Endothelial cell of umbilical vein (primary cell): ENCODE data around the gene STARD9. TPM values are rescaled to one million over a fixed set of nuclear protein-coding genes. Genes with fewer than 3 reads are reported as not detected.
A peak's percentile ranks its signal among the peaks of the same experiment; 100 is the strongest.

ENCODE experiments used
- BruUV-seq: library from RNA; stranded (reverse); fragments of 400-500 nt; replicated peaks from 2 replicates; lab custom pipeline; 2021; lab: Mats Ljungman, UMichigan
- CTCF ChIA-PET: fragments of 300-600, 350-600 bp; sonication (Branson Sonifier 250); formaldehyde crosslinking; loops from one replicate; lab custom pipeline; 2021; ENCODE audit warnings: antibody characterized with exemption, inconsistent platforms; lab: Charles Lee
- POLR2A ChIA-PET: fragments of 300-600, 350-600 bp; sonication (Branson Sonifier 250); formaldehyde crosslinking; loops from one replicate; lab custom pipeline; 2021; ENCODE audit warnings: antibody characterized with exemption, inconsistent platforms; lab: Charles Lee
- DNase-seq: peaks from one replicate; pipeline ENCODE4 v3.0.0-alpha.2; 2011; ENCODE audit warnings: low read depth, low spot score
- FAIRE-seq: peaks from 2 replicates; lab custom pipeline; 2011; peaks lifted over from hg19 to GRCh38; lab: Jason Lieb, UNC
- H2AFZ ChIP-seq: 2 replicates; pipeline ENCODE4 v1.6.0; 2012; ENCODE audit warnings: low read depth, low read length, control low read depth, inconsistent platforms
- H3K27ac ChIP-seq: 2 replicates; pipeline ENCODE4 v1.5.1; 2011; ENCODE audit warnings: low read depth, mild to moderate bottlenecking, control low read depth, low read length, moderate library complexity; ENCODE audit not compliant: insufficient read depth
- H3K27me3 ChIP-seq, 2 experiments: 2 replicates each; pipeline versions ENCODE4 v1.6.0 to v1.6.1; 2011; ENCODE audit warnings: low read length in 2 of 2, mixed read lengths in 1 of 2; ENCODE audit not compliant: control insufficient read depth in 2 of 2, insufficient read depth in 2 of 2
- H3K36me3 ChIP-seq, 2 experiments: 2 replicates in 1 of 2; 3 replicates in 1 of 2; pipeline ENCODE4 v1.5.1; 2011; ENCODE audit warnings: low read length in 2 of 2, mild to moderate bottlenecking in 1 of 2, moderate library complexity in 1 of 2; ENCODE audit not compliant: control insufficient read depth in 2 of 2, insufficient read depth in 2 of 2; ENCODE audit errors: extremely low read depth in 1 of 2
- H3K4me1 ChIP-seq: 3 replicates; pipeline ENCODE4 v1.5.1; 2011; ENCODE audit warnings: mild to moderate bottlenecking, low read length; ENCODE audit not compliant: control insufficient read depth, insufficient read depth; ENCODE audit errors: extremely low read depth
- H3K4me2 ChIP-seq: 2 replicates; pipeline ENCODE4 v1.6.1; 2011; ENCODE audit warnings: low read length, control low read depth, mixed read lengths; ENCODE audit not compliant: insufficient read depth
- H3K4me3 ChIP-seq, 3 experiments: fragments of 200-600 bp in 1 of 3; sonication (generic), shearing (Covaris generic) in 1 of 3; replicated peaks in 1 of 3; 2 replicates each; pipeline ENCODE4 v1.5.1; 2011 to 2016; ENCODE audit warnings: control low read depth in 3 of 3, low read length in 3 of 3, mild to moderate bottlenecking in 2 of 3, inconsistent platforms in 1 of 3, low read depth in 1 of 3, moderate library complexity in 1 of 3; ENCODE audit not compliant: insufficient read depth in 1 of 3
- H3K79me2 ChIP-seq: 2 replicates; pipeline ENCODE4 v1.6.0; 2012; ENCODE audit warnings: low read length, inconsistent platforms; ENCODE audit not compliant: control insufficient read depth, insufficient read depth
- H3K9ac ChIP-seq: replicated peaks from 2 replicates; pipeline ENCODE3; 2011; ENCODE audit warnings: low read length, control low read depth; ENCODE audit not compliant: insufficient read depth; ENCODE audit errors: extremely low read depth
- H3K9me1 ChIP-seq: replicated peaks from 3 replicates; pipeline ENCODE4 v1.6.0; 2011; ENCODE audit warnings: mild to moderate bottlenecking, low read length; ENCODE audit not compliant: control insufficient read depth, insufficient read depth; ENCODE audit errors: extremely low read depth
- H3K9me3 ChIP-seq: replicated peaks from 2 replicates; pipeline ENCODE4 v1.5.1; 2012; ENCODE audit warnings: low read length, inconsistent platforms; ENCODE audit not compliant: control insufficient read depth, insufficient read depth
- H4K20me1 ChIP-seq: replicated peaks from 2 replicates; pipeline ENCODE3; 2011; ENCODE audit warnings: mild to moderate bottlenecking, low read length; ENCODE audit not compliant: control insufficient read depth, insufficient read depth; ENCODE audit errors: extremely low read depth
- CTCF ChIP-seq, 2 donors: IDR thresholded peaks; 1 replicate in 1 of 2; 2 replicates in 1 of 2; pipeline ENCODE4 v1.5.1; 2011; ENCODE audit warnings: low read length in 2 of 2, mild to moderate bottlenecking in 2 of 2, moderate library complexity in 2 of 2, control low read depth in 1 of 2, inconsistent platforms in 1 of 2, low read depth in 1 of 2; ENCODE audit not compliant: insufficient read depth in 1 of 2; ENCODE audit errors: extremely low read depth in 1 of 2
- EZH2 ChIP-seq: IDR thresholded peaks from 2 replicates; pipeline ENCODE4 v1.6.1; 2012; ENCODE audit warnings: borderline replicate concordance, low read depth, mild to moderate bottlenecking, moderate library complexity, low read length, inconsistent platforms; ENCODE audit not compliant: severe bottlenecking
- FOS ChIP-seq: IDR thresholded peaks from 2 replicates; pipeline ENCODE4 v1.6.1; 2011; ENCODE audit warnings: mild to moderate bottlenecking, low read length, moderate library complexity, borderline replicate concordance; ENCODE audit not compliant: insufficient read depth
- GATA2 ChIP-seq: IDR thresholded peaks from 2 replicates; pipeline ENCODE4 v1.7.0; 2011; ENCODE audit warnings: low read depth, mild to moderate bottlenecking, moderate library complexity, mixed read lengths, low read length; ENCODE audit not compliant: insufficient read length, insufficient read depth
- JUN ChIP-seq: IDR thresholded peaks from 2 replicates; pipeline ENCODE4 v1.6.1; 2011; ENCODE audit warnings: borderline replicate concordance, low read depth; ENCODE audit not compliant: insufficient read length, insufficient read depth
- MAX ChIP-seq: IDR thresholded peaks from 2 replicates; pipeline ENCODE4 v1.6.1; 2011; ENCODE audit not compliant: insufficient read depth, insufficient read length
- MYC ChIP-seq: IDR thresholded peaks from one replicate; pipeline ENCODE4 v1.6.1; 2011; ENCODE audit warnings: mild to moderate bottlenecking, low read depth, low read length
- POLR2A ChIP-seq: IDR thresholded peaks from 2 replicates; pipeline ENCODE4 v1.6.1; 2012; ENCODE audit warnings: low read depth, mild to moderate bottlenecking, control low read depth, low read length
- POLR2AphosphoS5 ChIP-seq: IDR thresholded peaks from 2 replicates; pipeline ENCODE4 v1.6.1; 2012; ENCODE audit warnings: low read depth, mild to moderate bottlenecking, control low read depth, low read length, moderate library complexity; ENCODE audit not compliant: insufficient read depth
- dilution Hi-C: fragments of 300-500 bp; cut with MboI; formaldehyde crosslinking; loops from one replicate; pipeline ENCODE4 v1.15.0; 2019; ENCODE audit warnings: low sequenced_read_pairs; ENCODE audit not compliant: extremely low pct_ligation_motif_present
- intact Hi-C: fragments of 100-400 bp; cut with micrococcal nuclease; formaldehyde crosslinking; loops from one replicate; pipeline ENCODE4 v1.10.0; 2022
- polyA plus RNA-seq, 4 experiments: library from polyadenylated mRNA; depleted of rRNA in 3 of 4; stranded (reverse) in 3 of 4; unstranded in 1 of 4; fragments of >200 nt; gene quantifications; 2 replicates each; pipeline versions ENCODE4 v1.2.1 to v1.2.3, GENCODE V29; 2011 to 2012; ENCODE audit warnings: missing spikeins in 1 of 4
- total RNA-seq: library from RNA; stranded (reverse); gene quantifications from 2 replicates; pipeline ENCODE4 v1.2.3, GENCODE V29; 2021

The STARD9 gene
- total and polyA plus RNA-seq, 2 donors (not counting 3 experiments of a cell fraction or from before 2014, with no cell fraction given), result 4.6 to 17.5 TPM

- FAIRE-seq (peak; percentile 33), DNase-seq (no peak)
- Histone ChIP-seq H3K36me3 (peaks cover 0 to 17% of the 10 kb centered on the region in 2 experiments), H3K4me1 (no peaks in the 10 kb centered on the region), H3K27ac (no peak overlapping the region), H3K4me3 (no peak overlapping the region), H2AFZ (no peak overlapping the region), H3K9me1 (no peaks in the 10 kb centered on the region), H4K20me1 (no peaks in the 10 kb centered on the region), H3K4me2 (no peak overlapping the region), H3K9ac (no peak overlapping the region), H3K79me2 (no peaks in the 10 kb centered on the region), H3K27me3 (no peaks in the 10 kb centered on the region), H3K9me3 (no peaks in the 10 kb centered on the region)
- no TSS peak for BruUV-seq
- intact Hi-C loops, result no loop called here
- ChIA-PET CTCF (no interaction called here), POLR2A (no interaction called here)
- no peak for TF ChIP-seq FOS
- no peak for TF ChIP-seq MAX
- no peak for TF ChIP-seq MYC
- TF ChIP-seq CTCF (IDR thresholded peaks at IDR 0.05; ENCODE audit: extremely low read depth in 1 of 2, insufficient read depth in 1 of 2, low read depth in 1 of 2, low read length in 2 of 2), result no peak
- no peak for TF ChIP-seq POLR2AphosphoS5
- no peak for TF ChIP-seq EZH2
- TF ChIP-seq GATA2, result no peak
- no peak for TF ChIP-seq POLR2A
- no peak for TF ChIP-seq JUN
- dilution Hi-C loops, result no loop called here
Measured at GRCh38 chr15:42686281-42686680, 110.9 kb downstream of the STARD9 start.
